Endothelial cell (in vitro differentiated cells): Measurements from ENCODE around the gene SUGP2. TPM values are rescaled to one million over a fixed set of nuclear protein-coding genes. Genes with fewer than 3 reads are reported as not detected.

ENCODE experiments used
- DNase-seq: peaks from one replicate; pipeline ENCODE4 v3.0.0; 2021; ENCODE audit warnings: low spot score
- H3K27ac Mint-ChIP-seq: one replicate; pipeline ENCODE4 v1.8.0; 2021; ENCODE audit warnings: mixed read lengths, inconsistent platforms; ENCODE audit not compliant: unreplicated experiment
- H3K27me3 Mint-ChIP-seq: one replicate; pipeline ENCODE4 v1.8.0; 2021; ENCODE audit warnings: mild to moderate bottlenecking, moderate library complexity, mixed read lengths, inconsistent platforms; ENCODE audit not compliant: unreplicated experiment
- H3K36me3 Mint-ChIP-seq: one replicate; pipeline ENCODE4 v1.8.0; 2021; ENCODE audit warnings: mild to moderate bottlenecking, low read depth, mixed read lengths, inconsistent platforms; ENCODE audit not compliant: unreplicated experiment
- H3K4me1 Mint-ChIP-seq: one replicate; pipeline ENCODE4 v1.8.0; 2021; ENCODE audit warnings: mild to moderate bottlenecking, mixed read lengths, inconsistent platforms; ENCODE audit not compliant: unreplicated experiment
- H3K4me3 Mint-ChIP-seq: one replicate; pipeline ENCODE4 v1.8.0; 2021; ENCODE audit warnings: mild to moderate bottlenecking, mixed read lengths, inconsistent platforms; ENCODE audit not compliant: unreplicated experiment
- H3K9me3 Mint-ChIP-seq: one replicate; pipeline ENCODE4 v1.8.0; 2021; ENCODE audit warnings: mixed read lengths, inconsistent platforms; ENCODE audit not compliant: unreplicated experiment
- CTCF ChIP-seq: fragments of 200-600 bp; sonication (generic); IDR thresholded peaks from one replicate; pipeline ENCODE4 v1.5.0; 2021; ENCODE audit warnings: antibody characterized with exemption; ENCODE audit not compliant: unreplicated experiment
- total RNA-seq: library from RNA; stranded (reverse); fragmentation: NEBNext Ultra II Directional; extraction: Animal tissue kit (Norgen Biotek cat#: 25700); gene quantifications from one replicate; pipeline ENCODE4 v1.2.1, GENCODE V29; 2021; ENCODE audit not compliant: unreplicated experiment

SUGP2 gene
- total RNA-seq, 1 donor from 2014 or later = 109 TPM

GRCh38 chr19:19077103-19077502 lies 43.8 kb upstream of the SUGP2 start:
- peaks cover 6% of the 10 kb centered on the region for H3K36me3 Mint-ChIP-seq
- no peaks in the 10 kb centered on the region for H3K9me3 Mint-ChIP-seq
- no peak for TF ChIP-seq CTCF
- H3K27me3 Mint-ChIP-seq = peaks cover 12% of the 10 kb centered on the region
- no peak for DNase-seq
- H3K4me3 Mint-ChIP-seq = no peak overlapping the region
- no peak overlapping the region for H3K27ac Mint-ChIP-seq
- H3K4me1 Mint-ChIP-seq = no peaks in the 10 kb centered on the region

GRCh38 chr19:19076476-19076875 lies 43.2 kb upstream of the SUGP2 start:
- Mint-ChIP-seq H3K4me1 (no peaks in the 10 kb centered on the region), H3K27ac (no peak overlapping the region), H3K36me3 (no peaks in the 10 kb centered on the region), H3K27me3 (peaks cover 12% of the 10 kb centered on the region), H3K4me3 (no peak overlapping the region), H3K9me3 (no peaks in the 10 kb centered on the region)
- DNase-seq = no peak
- TF ChIP-seq CTCF = no peak

GRCh38 chr19:19075126-19075525 lies 41.8 kb upstream of the SUGP2 start:
- H3K4me3 Mint-ChIP-seq = no peak overlapping the region
- TF ChIP-seq CTCF = no peak
- peaks cover 12% of the 10 kb centered on the region for H3K27me3 Mint-ChIP-seq
- no peak for DNase-seq
- H3K4me1 Mint-ChIP-seq = no peaks in the 10 kb centered on the region
- no peak overlapping the region for H3K27ac Mint-ChIP-seq
- no peaks in the 10 kb centered on the region for H3K36me3 Mint-ChIP-seq
- no peaks in the 10 kb centered on the region for H3K9me3 Mint-ChIP-seq

- Mint-ChIP-seq H3K36me3 (no peaks in the 10 kb centered on the region), H3K4me3 (peak overlapping the region; percentile 21), H3K27me3 (peaks cover 12% of the 10 kb centered on the region), H3K27ac (no peak overlapping the region), H3K4me1 (no peaks in the 10 kb centered on the region), H3K9me3 (no peaks in the 10 kb centered on the region)
- DNase-seq = no peak
- no peak for TF ChIP-seq CTCF
Measured at GRCh38 chr19:19074196-19074882, 41.0 kb upstream of the SUGP2 start.

- H3K36me3 Mint-ChIP-seq = no peaks in the 10 kb centered on the region
- no peak overlapping the region for H3K4me3 Mint-ChIP-seq
- no peak for DNase-seq
- no peak for TF ChIP-seq CTCF
- peaks cover 12% of the 10 kb centered on the region for H3K27me3 Mint-ChIP-seq
- H3K9me3 Mint-ChIP-seq = no peaks in the 10 kb centered on the region
- no peaks in the 10 kb centered on the region for H3K4me1 Mint-ChIP-seq
- H3K27ac Mint-ChIP-seq = no peak overlapping the region
Measured at GRCh38 chr19:19071897-19072296, 38.6 kb upstream of the SUGP2 start.
